ENCODE results near the gene QRSL1.

Gene QRSL1

GRCh38 chr6:106702451-106703110 is 73.2 kb downstream of the QRSL1 start:
- peaks cover 4% of the 10 kb centered on the region for H3K9me3 ChIP-seq
- DNase-seq (ENCODE audit: low spot score in 2 of 2), result no peak
- H3K36me3 ChIP-seq (replicated peaks), result no peaks in the 10 kb centered on the region
- in situ Hi-C loops (cut with MboI; ENCODE audit: low sequenced_read_pairs), result no loop called here
- H3K27me3 ChIP-seq (ENCODE audit: low read depth), result no peaks in the 10 kb centered on the region
- H3K4me1 ChIP-seq, result peaks cover 12% of the 10 kb centered on the region
- H3K4me3 ChIP-seq, result no peak overlapping the region

GRCh38 chr6:106704327-106704726 is 74.9 kb downstream of the QRSL1 start:
- no peaks in the 10 kb centered on the region for H3K36me3 ChIP-seq (replicated peaks)
- in situ Hi-C loops (cut with MboI; ENCODE audit: low sequenced_read_pairs), result no loop called here
- peaks cover 12% of the 10 kb centered on the region for H3K4me1 ChIP-seq
- no peaks in the 10 kb centered on the region for H3K27me3 ChIP-seq (ENCODE audit: low read depth)
- DNase-seq (ENCODE audit: low spot score in 2 of 2), result no peak
- H3K9me3 ChIP-seq, result peaks cover 4% of the 10 kb centered on the region
- no peak overlapping the region for H3K4me3 ChIP-seq

- peaks cover 4% of the 10 kb centered on the region for H3K9me3 ChIP-seq
- H3K27me3 ChIP-seq (ENCODE audit: low read depth), result no peaks in the 10 kb centered on the region
- DNase-seq (ENCODE audit: low spot score in 2 of 2), result no peak
- no peaks in the 10 kb centered on the region for H3K36me3 ChIP-seq (replicated peaks)
- H3K4me1 ChIP-seq, result peaks cover 12% of the 10 kb centered on the region
- no peak overlapping the region for H3K4me3 ChIP-seq
- in situ Hi-C loops (cut with MboI; ENCODE audit: low sequenced_read_pairs), result no loop called here
Measured at GRCh38 chr6:106705156-106705555, 75.8 kb downstream of the QRSL1 start.

- Histone ChIP-seq H3K9me3 (no peaks in the 10 kb centered on the region), H3K27me3 (ENCODE audit: low read depth) (no peaks in the 10 kb centered on the region), H3K36me3 (replicated peaks) (no peaks in the 10 kb centered on the region), H3K4me1 (peaks cover 10% of the 10 kb centered on the region), H3K4me3 (no peak overlapping the region)
- DNase-seq (ENCODE audit: low spot score in 2 of 2), result no peak
- in situ Hi-C loops (cut with MboI; ENCODE audit: low sequenced_read_pairs), result no loop called here
Measured at GRCh38 chr6:106710580-106710979, 81.2 kb downstream of the QRSL1 start.

GRCh38 chr6:106714281-106714680 is 84.9 kb downstream of the QRSL1 start:
- H3K36me3 ChIP-seq (replicated peaks), result no peaks in the 10 kb centered on the region
- peaks cover 10% of the 10 kb centered on the region for H3K4me1 ChIP-seq
- no peak overlapping the region for H3K4me3 ChIP-seq
- H3K27me3 ChIP-seq (ENCODE audit: low read depth), result no peaks in the 10 kb centered on the region
- DNase-seq (ENCODE audit: low spot score in 2 of 2), result no peak
- H3K9me3 ChIP-seq, result no peaks in the 10 kb centered on the region
- in situ Hi-C loops (cut with MboI; ENCODE audit: low sequenced_read_pairs), result no loop called here

- Histone ChIP-seq H3K4me1 (0 out of 2 replicates have a peak, but pooled peaks cover under 1% of the 10 kb centered on the region), H3K4me3 (no peak overlapping the region), H3K36me3 (replicated peaks) (no peaks in the 10 kb centered on the region), H3K9me3 (no peaks in the 10 kb centered on the region), H3K27me3 (ENCODE audit: low read depth) (no peaks in the 10 kb centered on the region)
- DNase-seq (ENCODE audit: low spot score in 2 of 2), result no peak
- in situ Hi-C loops (cut with MboI; ENCODE audit: low sequenced_read_pairs), result no loop called here
Measured at GRCh38 chr6:106715922-106716321, 86.5 kb downstream of the QRSL1 start.

- Histone ChIP-seq H3K4me1 (no peaks in the 10 kb centered on the region), H3K4me3 (no peak overlapping the region), H3K27me3 (ENCODE audit: low read depth) (no peaks in the 10 kb centered on the region), H3K9me3 (no peaks in the 10 kb centered on the region), H3K36me3 (replicated peaks) (no peaks in the 10 kb centered on the region)
- in situ Hi-C loops (cut with MboI; ENCODE audit: low sequenced_read_pairs), result no loop called here
- DNase-seq (ENCODE audit: low spot score in 2 of 2), result no peak
Measured at GRCh38 chr6:106716966-106717365, 87.6 kb downstream of the QRSL1 start.

All from HAP-1 (cell line).